Fibroblast of the conjunctiva (primary cell): ENCODE results near the gene WNT1.

ENCODE experiments used
- DNase-seq: peaks from one replicate; pipeline ENCODE4 v3.0.0-alpha.2; 2010; ENCODE audit warnings: low read depth

WNT1 gene

GRCh38 chr12:48961801-48962200 is 16.3 kb upstream of the WNT1 start:
- no peak for DNase-seq

GRCh38 chr12:48965298-48965838 is 12.8 kb upstream of the WNT1 start:
- no peak for DNase-seq

- no peak for DNase-seq
Measured at GRCh38 chr12:48966177-48966895, 11.8 kb upstream of the WNT1 start.

GRCh38 chr12:48967991-48968390 is 10.1 kb upstream of the WNT1 start:
- no peak for DNase-seq

- no peak for DNase-seq
Measured at GRCh38 chr12:48968467-48968866, 9.7 kb upstream of the WNT1 start.

DNA sequence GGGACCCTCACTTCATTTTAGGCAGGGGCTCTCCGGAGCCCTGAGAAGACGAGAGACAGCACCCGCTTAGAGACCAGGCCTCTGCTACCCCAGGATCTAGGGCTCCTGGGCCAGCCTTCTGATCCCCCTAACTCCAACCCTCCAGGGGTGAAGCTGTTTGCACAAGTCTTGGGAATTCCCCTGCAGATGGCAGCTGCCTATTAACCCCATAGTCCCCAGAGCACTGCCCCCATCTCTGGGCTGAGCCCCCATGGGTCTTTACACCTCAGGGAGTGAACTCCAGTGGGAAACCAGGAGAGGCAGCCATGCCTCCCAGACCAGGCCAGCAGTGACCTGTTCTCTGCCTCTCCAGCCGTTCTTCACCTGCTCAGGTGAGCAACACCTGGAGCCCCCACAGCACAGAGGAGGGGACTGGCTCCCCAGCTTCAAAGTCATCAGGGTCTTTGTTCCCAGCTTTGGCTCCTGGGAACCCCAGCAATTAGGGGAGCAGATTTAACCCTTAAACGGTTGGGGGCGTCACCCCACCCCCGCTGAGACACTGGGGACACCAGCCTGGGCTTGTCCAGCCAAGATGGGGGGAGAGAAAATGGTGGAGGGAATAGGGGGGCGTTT is 8.9 kb upstream of the WNT1 start:
- DNase-seq: no peak

- DNase-seq: no peak
Measured at GRCh38 chr12:48969833-48970701, 8.1 kb upstream of the WNT1 start.

DNA sequence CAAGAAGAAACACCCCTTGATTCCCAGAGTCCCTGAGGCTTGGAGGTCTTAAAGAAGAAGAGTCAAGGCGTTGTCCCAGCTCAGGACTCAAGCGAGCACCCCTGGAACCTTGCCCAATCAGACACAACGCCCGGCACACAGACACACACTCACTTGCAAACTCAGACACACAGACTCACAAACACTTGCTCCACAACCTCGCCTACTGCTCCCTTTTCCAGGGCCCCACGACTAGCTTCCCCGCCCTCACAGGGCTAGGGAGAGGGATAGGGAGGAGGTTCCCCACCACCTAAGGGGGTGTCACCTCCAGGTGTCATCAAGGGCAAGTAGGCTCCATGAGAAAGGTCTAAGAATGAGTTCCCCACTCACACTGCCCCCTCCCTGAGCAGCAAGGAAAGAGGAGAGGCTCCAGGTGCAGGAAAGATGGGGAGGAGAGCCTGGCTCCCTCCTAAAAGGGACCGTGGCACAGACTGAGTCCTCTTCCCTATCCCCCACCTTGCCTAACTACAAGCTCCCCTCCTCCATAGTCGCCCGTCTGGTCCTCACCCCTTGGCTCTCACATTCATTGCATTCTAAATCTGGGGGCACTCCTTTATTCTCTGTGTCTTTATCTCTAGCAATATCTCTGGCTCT is 7.3 kb upstream of the WNT1 start:
- no peak for DNase-seq

DNA sequence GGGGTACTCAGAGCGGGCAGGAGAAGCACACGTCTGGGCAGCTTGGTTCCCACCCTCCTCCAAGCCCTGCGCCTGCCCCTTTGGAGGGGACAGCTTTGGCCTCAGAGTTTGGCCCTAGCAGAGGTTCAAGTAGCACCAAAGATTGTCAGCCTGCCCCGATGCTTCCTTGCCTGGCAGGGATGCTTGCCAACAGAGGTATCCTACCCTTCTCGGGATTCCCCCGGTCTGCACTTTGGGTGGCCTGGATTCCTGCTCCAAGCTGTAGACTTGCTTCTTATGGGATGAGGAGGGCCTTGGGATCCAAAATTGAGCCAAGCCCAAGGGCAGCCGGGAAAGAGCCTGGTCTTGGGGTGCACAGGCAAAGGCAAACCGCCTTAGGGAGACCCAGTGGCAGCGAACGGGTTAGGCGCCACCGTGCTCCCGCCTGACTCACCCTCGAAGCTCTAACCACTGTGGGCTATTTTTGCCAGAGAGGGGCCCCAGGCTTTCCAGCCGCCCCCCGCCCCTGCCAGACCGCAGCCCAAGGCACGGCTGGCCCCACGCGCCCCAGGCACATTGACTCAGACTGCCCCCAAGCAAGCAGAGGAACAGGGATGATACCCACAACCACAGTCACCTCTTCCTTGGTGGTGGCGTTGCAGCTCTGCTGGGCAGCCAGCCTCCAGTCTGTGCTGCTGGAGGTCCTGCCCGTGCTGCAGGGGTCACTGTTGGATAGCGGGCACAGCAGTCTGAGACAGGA is 5.7 kb upstream of the WNT1 start:
- DNase-seq: no peak

DNA sequence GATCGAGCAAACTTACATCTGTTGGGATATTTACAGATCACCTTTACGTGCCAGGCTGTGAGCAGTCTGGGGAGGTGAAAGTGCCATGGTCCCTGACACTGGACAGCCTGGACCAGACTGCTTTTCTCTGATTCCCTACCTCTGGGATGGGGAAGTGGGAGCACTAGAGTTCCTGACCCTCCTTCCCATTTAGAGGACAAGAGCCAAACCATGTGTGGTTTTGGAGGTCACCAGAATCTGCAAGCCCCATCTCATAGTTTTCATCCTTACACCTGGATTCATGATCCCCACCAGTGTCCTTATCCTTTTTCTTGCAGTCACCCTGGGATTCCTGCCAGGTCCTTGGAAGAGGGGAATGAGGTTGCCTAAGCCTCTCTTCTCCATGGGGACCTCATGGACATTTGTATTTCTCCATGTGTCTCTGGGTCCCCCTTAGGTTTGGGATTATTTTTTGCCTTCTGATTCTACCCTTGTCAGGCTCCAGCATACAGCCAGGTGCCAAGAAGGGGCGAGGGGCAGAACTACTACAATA is 5.1 kb upstream of the WNT1 start:
- no peak for DNase-seq

DNA sequence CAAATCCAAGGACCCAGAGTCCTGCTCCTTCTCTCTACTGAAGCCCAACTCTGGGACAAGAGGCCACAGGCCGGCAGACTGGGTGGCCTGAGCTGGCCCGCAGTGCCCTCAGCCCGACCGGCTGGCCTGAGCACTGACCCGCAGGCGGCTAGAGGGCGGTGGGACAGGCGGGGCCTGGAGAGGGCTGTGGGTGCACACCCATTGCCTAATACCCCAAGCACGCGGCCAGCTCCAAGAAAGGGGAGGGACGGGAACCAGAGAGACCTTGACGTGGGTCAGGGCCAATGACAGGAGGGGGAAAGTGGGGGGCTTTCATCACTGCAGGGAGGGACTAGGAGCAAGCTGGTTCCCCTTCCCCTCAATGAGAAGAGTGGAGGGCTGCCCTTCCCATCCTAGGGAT is 4.6 kb upstream of the WNT1 start:
- peak; percentile 17 for DNase-seq

GRCh38 chr12:48973941-48974673 is 4.0 kb upstream of the WNT1 start:
- peak; percentile 40 for DNase-seq

DNA sequence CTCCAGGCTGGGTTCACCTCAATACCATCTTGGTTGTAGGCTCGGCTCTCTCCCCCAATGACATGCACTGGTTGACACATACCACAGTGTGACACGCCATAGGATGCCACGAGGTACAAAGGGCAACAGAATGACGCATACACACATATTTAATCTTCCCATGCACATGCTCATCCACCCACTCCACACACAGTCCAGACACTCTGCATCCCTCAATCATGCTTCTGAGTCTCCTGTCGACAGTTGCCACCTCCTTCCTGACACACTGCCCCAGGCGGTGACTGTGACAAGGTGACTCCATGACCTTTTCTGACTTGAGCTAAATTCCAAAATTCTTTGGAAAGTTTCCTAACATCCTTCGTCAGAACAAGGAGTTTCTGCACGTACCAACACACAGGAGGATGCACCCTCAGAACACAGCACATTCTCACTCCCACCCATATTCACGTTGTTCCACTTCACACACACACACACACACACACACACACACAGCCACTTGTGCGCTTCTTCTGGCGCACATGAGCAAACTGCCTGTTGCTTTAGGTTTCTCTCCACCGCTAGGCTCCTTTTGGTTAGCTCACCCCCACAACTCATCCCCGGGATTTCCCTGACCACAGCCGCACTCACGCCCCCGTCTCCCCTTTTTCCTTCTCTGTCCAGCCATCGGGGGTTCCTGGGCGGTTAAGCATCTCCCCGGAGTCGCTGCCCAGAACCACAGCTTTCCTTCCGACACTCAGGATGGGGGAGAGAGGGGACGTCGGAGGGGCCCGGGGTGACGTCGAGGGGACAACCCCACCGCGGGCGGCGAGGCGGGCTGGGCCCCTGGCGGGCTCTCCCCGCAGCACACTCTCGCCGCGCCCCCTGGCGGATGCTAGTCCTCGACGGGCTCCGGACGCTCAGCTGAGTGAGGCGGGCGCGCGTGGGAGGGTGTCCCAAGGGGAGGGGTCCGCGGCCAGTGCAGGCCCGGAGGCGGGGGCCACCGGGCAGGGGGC is 536 bp upstream of the WNT1 start:
- DNase-seq: no peak

DNA sequence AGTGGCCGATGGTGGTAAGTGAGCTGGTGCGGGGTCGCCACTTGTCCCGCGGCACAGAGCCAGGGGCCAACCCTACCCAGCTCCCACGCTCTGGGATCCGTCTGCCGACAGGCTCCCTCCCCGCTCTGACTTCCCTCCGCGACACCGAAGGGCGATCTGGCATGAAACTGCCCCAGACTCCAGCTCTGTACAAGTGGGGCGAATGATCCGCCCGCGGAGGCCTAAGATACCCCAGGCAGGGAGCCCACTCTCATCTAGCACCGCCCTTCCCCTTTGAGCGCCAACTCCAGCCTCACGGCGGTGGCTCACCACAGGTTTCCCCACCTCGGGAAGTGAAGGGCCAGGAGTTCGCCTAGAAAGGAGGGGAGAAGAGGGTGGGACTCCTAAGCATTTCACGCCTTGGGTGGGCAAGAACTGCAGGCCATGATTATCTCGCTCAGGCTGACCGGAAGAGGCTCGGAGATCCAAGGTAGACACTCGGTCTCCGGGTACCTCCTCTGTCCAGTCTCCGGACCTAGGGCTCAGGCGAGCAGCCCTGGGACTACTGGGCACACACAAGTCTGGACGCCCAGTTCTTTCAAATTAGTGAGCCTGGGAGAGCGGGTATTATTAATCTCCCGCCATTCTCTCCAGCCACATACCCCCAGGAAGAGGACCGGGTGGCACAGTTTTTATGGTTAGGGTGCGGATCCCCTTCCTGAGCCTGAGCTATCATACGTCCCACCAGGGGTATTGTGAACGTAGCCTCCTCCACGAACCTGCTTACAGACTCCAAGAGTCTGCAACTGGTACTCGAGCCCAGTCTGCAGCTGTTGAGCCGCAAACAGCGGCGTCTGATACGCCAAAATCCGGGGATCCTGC is 849 bp downstream of the WNT1 start:
- DNase-seq: no peak

DNA sequence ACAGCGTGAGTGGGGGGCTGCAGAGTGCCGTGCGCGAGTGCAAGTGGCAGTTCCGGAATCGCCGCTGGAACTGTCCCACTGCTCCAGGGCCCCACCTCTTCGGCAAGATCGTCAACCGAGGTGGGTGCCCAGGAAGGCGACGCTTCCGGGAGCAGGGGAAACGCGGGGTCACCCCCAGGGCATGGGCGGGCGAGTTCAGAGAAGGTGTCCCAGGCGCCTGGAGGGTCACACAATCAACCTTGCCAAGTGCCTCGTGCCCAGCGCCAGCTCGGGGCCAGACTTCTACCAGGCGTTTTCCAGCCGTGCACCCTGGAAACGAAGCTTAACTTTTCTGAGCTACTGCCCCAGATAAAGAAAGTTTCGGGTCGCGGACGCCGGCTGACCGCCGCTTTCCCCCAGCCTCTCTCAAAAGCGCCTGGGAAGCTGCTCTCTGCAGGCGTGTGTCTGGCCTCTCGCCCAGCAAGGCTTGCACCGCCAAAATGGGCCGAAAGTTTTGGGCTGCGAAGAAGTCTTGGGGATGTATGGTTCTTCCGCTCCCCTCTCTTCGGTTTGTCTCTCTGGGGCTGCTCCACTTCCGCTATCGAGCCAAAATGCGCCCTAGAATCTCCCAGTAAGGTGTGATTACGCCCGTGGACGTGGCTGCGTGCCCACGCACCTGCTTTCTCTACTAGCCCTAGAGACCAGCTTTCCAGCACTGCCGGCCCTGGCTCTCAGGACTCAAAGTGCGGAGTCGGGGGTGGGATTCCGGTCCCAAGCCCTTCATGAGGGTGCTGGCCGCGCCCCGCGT is 1.7 kb downstream of the WNT1 start:
- no peak for DNase-seq

DNA sequence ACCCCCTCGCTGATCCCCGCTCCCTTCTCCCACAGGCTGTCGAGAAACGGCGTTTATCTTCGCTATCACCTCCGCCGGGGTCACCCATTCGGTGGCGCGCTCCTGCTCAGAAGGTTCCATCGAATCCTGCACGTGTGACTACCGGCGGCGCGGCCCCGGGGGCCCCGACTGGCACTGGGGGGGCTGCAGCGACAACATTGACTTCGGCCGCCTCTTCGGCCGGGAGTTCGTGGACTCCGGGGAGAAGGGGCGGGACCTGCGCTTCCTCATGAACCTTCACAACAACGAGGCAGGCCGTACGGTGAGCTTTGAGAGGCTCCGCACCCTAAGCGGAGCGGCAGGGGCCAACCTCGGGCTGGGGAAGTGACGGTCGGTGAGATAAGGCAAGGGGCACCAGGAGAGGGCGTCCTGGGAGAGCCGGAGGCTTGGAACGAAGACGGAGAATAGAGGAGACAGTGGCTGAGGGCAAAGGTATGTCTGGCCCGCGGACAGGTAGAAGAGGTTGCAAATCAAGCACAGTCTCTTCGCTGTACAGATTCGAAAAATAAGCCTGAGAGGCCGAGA is 2.3 kb downstream of the WNT1 start:
- no peak for DNase-seq
